ENCODE data around the gene OR51B4.

DNA sequence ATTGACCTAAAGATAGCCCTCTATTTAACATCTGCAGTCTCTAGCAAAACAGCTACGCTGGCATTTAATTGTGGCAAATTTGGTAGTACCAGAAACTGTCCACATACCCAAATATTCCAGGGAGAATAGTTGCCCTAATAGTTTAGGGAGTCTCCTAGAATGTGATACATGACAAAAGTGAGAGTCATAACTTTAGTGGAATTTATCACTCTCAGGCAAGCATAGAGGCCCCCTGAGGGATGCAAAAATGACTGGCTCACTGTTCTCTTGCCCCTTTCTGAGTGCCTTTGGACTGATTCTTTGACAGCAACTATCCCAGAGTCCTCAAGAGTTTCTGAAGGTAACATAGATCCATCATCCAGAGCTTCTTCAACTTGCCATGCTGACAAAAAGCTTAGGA, 2.3 kb upstream of the OR51B4 start:
- TF ChIP-seq, protein P1, sequence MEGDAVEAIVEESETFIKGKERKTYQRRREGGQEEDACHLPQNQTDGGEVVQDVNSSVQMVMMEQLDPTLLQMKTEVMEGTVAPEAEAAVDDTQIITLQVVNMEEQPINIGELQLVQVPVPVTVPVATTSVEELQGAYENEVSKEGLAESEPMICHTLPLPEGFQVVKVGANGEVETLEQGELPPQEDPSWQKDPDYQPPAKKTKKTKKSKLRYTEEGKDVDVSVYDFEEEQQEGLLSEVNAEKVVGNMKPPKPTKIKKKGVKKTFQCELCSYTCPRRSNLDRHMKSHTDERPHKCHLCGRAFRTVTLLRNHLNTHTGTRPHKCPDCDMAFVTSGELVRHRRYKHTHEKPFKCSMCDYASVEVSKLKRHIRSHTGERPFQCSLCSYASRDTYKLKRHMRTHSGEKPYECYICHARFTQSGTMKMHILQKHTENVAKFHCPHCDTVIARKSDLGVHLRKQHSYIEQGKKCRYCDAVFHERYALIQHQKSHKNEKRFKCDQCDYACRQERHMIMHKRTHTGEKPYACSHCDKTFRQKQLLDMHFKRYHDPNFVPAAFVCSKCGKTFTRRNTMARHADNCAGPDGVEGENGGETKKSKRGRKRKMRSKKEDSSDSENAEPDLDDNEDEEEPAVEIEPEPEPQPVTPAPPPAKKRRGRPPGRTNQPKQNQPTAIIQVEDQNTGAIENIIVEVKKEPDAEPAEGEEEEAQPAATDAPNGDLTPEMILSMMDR (IDR thresholded peaks at IDR 0.05 in 2 of 3, conservative IDR thresholded peaks at IDR 0.05 in 1 of 3; ENCODE audit: borderline replicate concordance in 1 of 3, insufficient read depth in 1 of 3, low read depth in 2 of 3, low read length in 2 of 3), result no peak
- no peak for TF ChIP-seq JUND (IDR thresholded peaks at IDR 0.05)
- no peak for TF ChIP-seq POLR2AphosphoS5 (IDR thresholded peaks at IDR 0.05; ENCODE audit: low read depth, low read length)
- no peak for TF ChIP-seq ZNF274 (IDR thresholded peaks at IDR 0.05; ENCODE audit: low read depth, low read length)
- no peak for TF ChIP-seq POLR2A (IDR thresholded peaks at IDR 0.05; ENCODE audit: borderline replicate concordance, extremely low read depth, insufficient read depth, insufficient read length)
- TF ChIP-seq EGR1 (IDR thresholded peaks at IDR 0.05; ENCODE audit: low read depth), result no peak
- TF ChIP-seq ELF1 (IDR thresholded peaks at IDR 0.05; ENCODE audit: borderline replicate concordance, low read depth), result no peak
- TF ChIP-seq SP1 (IDR thresholded peaks at IDR 0.05; ENCODE audit: low read depth), result no peak
- TF ChIP-seq EZH2phosphoT487 (IDR thresholded peaks at IDR 0.05; ENCODE audit: borderline replicate concordance), result no peak
- TF ChIP-seq RAD21 (IDR thresholded peaks at IDR 0.05; ENCODE audit: low read depth), result no peak
- TF ChIP-seq, protein P2, sequence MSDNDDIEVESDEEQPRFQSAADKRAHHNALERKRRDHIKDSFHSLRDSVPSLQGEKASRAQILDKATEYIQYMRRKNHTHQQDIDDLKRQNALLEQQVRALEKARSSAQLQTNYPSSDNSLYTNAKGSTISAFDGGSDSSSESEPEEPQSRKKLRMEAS (IDR thresholded peaks at IDR 0.05), result no peak
- no peak for TF ChIP-seq EZH2 (IDR thresholded peaks at IDR 0.05)
